Measurements from ENCODE around the gene ZNF138.

DNA sequence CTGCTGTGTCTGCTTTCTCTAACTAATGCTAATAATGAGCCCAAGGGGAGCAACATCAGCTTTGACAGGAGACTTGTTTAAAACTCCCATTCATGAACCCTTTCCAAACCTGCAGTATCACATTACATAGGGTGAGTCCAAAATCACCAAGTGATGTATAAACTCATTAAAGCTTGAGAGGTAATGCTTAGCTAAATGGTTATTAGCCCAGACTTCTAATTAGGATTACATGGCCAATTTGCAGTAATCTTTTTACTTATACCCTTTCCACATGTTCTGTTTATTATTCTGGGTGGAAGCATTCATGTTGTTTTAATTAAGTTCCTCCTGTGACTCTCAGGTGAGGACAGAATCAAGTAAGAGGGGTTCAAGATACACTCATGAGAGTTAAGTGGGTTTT is 17.5 kb downstream of the ZNF138 start:
- TF ChIP-seq, protein P1, sequence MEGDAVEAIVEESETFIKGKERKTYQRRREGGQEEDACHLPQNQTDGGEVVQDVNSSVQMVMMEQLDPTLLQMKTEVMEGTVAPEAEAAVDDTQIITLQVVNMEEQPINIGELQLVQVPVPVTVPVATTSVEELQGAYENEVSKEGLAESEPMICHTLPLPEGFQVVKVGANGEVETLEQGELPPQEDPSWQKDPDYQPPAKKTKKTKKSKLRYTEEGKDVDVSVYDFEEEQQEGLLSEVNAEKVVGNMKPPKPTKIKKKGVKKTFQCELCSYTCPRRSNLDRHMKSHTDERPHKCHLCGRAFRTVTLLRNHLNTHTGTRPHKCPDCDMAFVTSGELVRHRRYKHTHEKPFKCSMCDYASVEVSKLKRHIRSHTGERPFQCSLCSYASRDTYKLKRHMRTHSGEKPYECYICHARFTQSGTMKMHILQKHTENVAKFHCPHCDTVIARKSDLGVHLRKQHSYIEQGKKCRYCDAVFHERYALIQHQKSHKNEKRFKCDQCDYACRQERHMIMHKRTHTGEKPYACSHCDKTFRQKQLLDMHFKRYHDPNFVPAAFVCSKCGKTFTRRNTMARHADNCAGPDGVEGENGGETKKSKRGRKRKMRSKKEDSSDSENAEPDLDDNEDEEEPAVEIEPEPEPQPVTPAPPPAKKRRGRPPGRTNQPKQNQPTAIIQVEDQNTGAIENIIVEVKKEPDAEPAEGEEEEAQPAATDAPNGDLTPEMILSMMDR (IDR thresholded peaks at IDR 0.05): no peak
- TF ChIP-seq TCF7L2 (IDR thresholded peaks at IDR 0.05; ENCODE audit: low read depth, low read length) (no peak), SIN3A (IDR thresholded peaks at IDR 0.05; ENCODE audit: borderline replicate concordance, insufficient read depth, low read depth, low read length) (no peak)
- TF ChIP-seq, protein P2, sequence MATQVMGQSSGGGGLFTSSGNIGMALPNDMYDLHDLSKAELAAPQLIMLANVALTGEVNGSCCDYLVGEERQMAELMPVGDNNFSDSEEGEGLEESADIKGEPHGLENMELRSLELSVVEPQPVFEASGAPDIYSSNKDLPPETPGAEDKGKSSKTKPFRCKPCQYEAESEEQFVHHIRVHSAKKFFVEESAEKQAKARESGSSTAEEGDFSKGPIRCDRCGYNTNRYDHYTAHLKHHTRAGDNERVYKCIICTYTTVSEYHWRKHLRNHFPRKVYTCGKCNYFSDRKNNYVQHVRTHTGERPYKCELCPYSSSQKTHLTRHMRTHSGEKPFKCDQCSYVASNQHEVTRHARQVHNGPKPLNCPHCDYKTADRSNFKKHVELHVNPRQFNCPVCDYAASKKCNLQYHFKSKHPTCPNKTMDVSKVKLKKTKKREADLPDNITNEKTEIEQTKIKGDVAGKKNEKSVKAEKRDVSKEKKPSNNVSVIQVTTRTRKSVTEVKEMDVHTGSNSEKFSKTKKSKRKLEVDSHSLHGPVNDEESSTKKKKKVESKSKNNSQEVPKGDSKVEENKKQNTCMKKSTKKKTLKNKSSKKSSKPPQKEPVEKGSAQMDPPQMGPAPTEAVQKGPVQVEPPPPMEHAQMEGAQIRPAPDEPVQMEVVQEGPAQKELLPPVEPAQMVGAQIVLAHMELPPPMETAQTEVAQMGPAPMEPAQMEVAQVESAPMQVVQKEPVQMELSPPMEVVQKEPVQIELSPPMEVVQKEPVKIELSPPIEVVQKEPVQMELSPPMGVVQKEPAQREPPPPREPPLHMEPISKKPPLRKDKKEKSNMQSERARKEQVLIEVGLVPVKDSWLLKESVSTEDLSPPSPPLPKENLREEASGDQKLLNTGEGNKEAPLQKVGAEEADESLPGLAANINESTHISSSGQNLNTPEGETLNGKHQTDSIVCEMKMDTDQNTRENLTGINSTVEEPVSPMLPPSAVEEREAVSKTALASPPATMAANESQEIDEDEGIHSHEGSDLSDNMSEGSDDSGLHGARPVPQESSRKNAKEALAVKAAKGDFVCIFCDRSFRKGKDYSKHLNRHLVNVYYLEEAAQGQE (IDR thresholded peaks at IDR 0.05; ENCODE audit: insufficient read depth in 1 of 2, low read depth in 2 of 2, low read length in 1 of 2): no peak

Measured in Panc1 (cell line).